GM19324 (cell line): Measurements from ENCODE around the gene EIF1AD.
"Not testable (repeated sequence)": the region's sequence is repeated elsewhere in the genome, so short reads cannot be mapped to it uniquely, and the experiment has no call there.

Experiments used
- ATAC-seq: cut with Tn5 transposase; IDR thresholded peaks from one replicate; pipeline ENCODE4 v1.9.1; 2021; ENCODE audit warnings: mild to moderate bottlenecking, moderate library complexity; ENCODE audit not compliant: unreplicated experiment, low FRiP score

Gene EIF1AD

GRCh38 chr11:66022401-66023185 lies 20.6 kb upstream of the EIF1AD start:
- no peak for ATAC-seq

GRCh38 chr11:66020618-66021357 lies 18.8 kb upstream of the EIF1AD start:
- ATAC-seq: no peak

- ATAC-seq: no peak
Measured at GRCh38 chr11:66020212-66020611, 18.3 kb upstream of the EIF1AD start.

GRCh38 chr11:66017321-66017720 lies 15.4 kb upstream of the EIF1AD start:
- ATAC-seq: no peak

GRCh38 chr11:66016793-66017177 lies 14.8 kb upstream of the EIF1AD start:
- no peak for ATAC-seq

GRCh38 chr11:66015936-66016792 lies 14.2 kb upstream of the EIF1AD start:
- no peak for ATAC-seq

GRCh38 chr11:66015454-66015881 lies 13.5 kb upstream of the EIF1AD start:
- no peak for ATAC-seq

GRCh38 chr11:66014804-66015453 lies 13.0 kb upstream of the EIF1AD start:
- ATAC-seq: no peak

GRCh38 chr11:66013762-66014100 lies 11.8 kb upstream of the EIF1AD start:
- ATAC-seq: no peak

GRCh38 chr11:66012946-66013761 lies 11.2 kb upstream of the EIF1AD start:
- no peak for ATAC-seq

GRCh38 chr11:66012371-66012945 lies 10.5 kb upstream of the EIF1AD start:
- ATAC-seq: no peak

GRCh38 chr11:66011785-66012303 lies 9.9 kb upstream of the EIF1AD start, which contains the start of gene CST6:
CST6 (plus strand) TSS chr11:66012008; CDS start chr11:66012045, 37 bp downstream.
- ATAC-seq: no peak

GRCh38 chr11:66011239-66011784 lies 9.4 kb upstream of the EIF1AD start:
- ATAC-seq: no peak

- ATAC-seq: not testable (repeated sequence)
Measured at GRCh38 chr11:66010036-66010435, 8.1 kb upstream of the EIF1AD start.

- no peak for ATAC-seq
Measured at GRCh38 chr11:66008468-66009101, 6.6 kb upstream of the EIF1AD start.

GRCh38 chr11:66008095-66008467 lies 6.1 kb upstream of the EIF1AD start:
- no peak for ATAC-seq

- no peak for ATAC-seq
Measured at GRCh38 chr11:66007201-66007634, 5.3 kb upstream of the EIF1AD start.

GRCh38 chr11:66006891-66007176 lies 4.9 kb upstream of the EIF1AD start:
- ATAC-seq: no peak
